ENCODE data around the gene SH3TC2.

SH3TC2 gene

DNA sequence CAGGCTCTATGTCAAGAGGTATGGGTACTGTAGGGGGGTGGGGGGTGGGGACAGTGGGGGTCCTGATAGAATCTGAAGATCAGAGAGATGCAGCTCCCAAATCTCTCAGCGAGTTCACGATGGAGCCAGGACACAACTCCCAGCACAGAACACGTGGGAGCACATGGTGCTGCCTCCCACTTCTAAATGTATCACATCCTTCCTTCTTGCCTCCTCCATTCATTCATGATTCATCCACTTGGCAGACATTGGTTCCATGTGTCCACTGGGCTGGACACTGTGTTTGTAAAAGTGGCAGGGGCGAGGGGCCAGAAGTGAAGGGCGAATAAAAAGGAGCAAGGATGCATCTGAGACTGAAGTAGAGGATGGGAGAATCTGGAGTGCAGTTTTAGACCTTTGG, 33.9 kb downstream of the SH3TC2 start:
- no peak for DNase-seq (ENCODE audit: low read depth in 2 of 2)

DNA sequence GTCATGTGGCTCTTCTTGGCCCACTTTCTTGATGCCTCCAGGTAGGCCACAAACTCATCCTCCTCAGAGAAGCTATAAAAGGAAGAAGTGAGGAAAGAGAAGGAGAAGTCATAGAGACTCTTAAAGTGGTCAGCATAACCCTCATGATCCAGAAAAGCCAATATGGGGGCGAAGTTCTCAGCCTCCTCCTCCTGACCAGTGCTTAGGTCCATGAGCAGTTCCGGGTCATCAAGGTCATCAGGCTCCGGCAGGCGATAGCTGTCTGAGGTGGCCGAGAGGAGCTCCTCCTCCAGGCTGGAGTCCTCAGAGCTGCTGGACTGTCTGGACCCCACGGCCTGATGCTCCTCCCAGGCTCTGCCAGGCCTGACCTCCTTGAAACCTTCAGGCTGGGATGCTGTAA, 34.7 kb downstream of the SH3TC2 start:
- no peak for DNase-seq (ENCODE audit: low read depth in 2 of 2)

DNA sequence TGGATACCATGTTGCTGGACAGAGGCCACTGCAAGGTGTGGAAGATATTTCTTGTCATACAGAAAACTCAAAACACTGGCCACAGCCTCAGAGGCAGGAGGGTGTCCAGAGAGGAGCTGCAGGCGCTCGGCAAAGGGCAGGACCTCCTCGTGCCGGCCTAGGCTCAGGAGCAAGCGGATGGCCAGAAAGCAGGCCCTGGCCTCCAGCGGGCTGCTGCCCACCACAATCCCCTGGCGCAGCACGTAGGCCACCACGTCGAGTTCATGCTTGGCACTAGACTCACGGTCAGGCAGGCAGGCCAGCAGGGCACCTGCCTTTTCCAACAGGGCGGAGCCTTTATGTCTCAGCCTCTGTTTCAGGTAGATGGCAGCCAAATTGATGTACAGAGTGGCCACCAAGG, 35.2 kb downstream of the SH3TC2 start:
- no peak for DNase-seq (ENCODE audit: low read depth in 2 of 2)

DNA sequence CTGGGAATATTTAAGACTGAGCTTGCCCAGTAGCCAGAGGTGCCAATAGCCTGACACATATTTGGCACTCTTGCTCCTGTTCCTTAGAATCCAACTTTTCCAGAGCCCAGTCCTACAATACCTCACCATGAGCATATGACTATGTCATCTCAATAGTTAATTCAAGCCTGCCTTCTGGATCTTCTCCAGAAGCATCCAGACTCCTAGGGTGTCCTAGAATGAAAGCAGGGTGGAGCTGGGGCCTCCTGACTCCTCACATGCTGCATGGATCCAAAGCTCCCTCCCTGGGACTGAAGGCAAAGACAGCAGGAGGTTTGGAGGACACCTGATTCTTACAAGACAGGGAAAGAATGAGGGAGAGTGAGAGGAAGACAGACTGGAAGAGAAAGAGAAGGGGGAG, 37.9 kb downstream of the SH3TC2 start:
- no peak for DNase-seq (ENCODE audit: low read depth in 2 of 2)

DNA sequence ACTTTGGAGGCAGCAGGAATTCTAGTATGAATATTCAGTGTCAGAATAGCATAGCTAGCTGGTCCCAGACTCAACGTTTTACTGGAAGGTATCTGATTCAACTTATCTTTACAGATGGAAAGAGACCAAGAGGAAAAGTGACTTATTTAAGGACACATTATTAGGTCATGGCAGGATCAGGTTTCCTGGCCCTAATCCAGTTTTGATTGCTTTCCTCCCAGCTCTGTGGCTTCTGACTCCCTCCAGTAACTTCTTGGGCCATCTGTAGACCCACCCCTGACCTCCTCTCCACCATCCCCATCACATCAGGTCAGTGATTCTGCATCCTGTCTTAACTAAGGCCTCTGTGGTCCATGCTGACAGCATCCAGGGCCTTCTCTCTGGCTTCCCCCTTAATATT, 38.4 kb downstream of the SH3TC2 start:
- no peak for DNase-seq (ENCODE audit: low read depth in 2 of 2)

DNA sequence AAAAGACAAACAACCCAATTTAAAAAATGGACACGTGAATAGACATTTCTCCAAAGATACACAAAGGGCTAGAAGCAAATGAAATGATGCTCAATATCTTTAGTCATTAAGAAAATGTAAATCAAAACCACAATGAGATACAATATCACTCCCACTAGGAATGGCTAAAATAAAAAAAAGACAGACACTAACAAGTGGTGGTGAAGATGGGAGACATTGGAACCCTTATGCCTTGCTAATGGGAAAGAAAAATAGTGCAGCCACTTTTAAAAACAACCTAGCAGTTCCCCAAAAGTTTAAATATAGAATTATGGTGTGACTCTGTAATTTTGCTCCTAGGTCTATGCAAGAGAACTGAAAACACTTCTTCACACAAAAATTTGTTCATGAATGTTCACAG, 40.7 kb downstream of the SH3TC2 start:
- DNase-seq (ENCODE audit: low read depth in 2 of 2): no peak

DNA sequence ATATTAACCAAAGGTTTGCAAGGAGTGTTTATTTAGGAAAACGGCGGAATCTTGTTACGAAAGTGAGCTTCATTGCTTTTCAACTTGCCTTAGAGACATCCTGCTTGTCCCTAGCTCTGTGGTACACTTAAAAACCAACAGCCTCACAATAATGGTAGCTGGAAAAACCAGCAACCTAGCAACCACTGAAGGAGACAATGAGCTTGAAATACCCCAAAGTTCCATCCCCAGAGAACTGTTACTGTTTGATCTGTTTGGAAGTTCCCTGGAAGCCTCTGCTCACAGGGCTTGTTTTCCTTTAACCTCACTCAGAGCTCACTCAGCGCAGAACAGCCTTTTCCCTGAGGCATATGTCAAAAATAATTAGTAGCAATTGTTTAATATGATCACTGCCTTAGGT, 43.2 kb downstream of the SH3TC2 start:
- DNase-seq (ENCODE audit: low read depth in 2 of 2): no peak

DNA sequence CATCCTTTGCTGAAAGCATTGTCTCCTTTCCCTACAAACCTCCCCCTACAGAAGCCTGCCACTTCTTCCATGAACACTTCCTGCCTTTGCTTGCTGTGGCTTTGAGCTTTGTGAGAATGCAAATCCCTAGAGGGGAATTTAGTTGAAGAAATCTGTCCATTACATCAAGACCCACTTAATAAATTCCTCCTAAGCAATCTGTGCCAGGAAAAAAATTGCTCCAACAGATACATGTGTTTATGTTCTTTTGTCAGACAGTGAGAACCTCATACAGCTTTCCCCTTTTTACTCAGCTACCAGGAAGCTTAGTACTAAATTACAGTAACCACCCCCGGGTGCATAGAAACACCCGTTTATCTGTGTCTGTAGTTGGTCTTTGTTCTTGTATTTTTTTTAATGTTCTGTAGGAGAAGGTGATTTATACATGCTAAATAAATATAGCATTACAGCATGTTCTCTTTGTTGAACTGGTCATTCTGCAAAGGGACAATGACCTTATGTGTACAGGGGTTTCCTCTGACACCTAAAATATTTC, 43.9 kb downstream of the SH3TC2 start:
- no peak for DNase-seq (ENCODE audit: low read depth in 2 of 2)

DNA sequence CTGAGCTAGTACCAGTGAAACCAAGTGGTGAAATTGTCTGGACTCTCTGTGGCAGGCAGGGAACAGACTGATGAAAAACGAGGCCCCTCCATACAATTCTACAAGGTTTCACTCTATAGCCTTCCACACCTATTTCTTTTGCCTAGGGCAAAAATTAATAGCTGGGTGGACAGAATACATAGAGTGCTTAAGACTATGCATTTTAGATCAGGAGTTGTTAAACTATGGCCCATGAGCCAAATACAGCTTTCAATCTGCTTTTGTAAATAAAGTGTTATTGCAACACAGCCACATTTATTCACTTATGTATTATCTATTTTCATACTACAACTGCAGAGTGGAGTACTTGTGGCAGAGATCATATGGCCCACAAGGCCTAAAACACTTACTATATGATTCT, 45.2 kb downstream of the SH3TC2 start:
- DNase-seq (ENCODE audit: low read depth in 2 of 2): no peak

DNA sequence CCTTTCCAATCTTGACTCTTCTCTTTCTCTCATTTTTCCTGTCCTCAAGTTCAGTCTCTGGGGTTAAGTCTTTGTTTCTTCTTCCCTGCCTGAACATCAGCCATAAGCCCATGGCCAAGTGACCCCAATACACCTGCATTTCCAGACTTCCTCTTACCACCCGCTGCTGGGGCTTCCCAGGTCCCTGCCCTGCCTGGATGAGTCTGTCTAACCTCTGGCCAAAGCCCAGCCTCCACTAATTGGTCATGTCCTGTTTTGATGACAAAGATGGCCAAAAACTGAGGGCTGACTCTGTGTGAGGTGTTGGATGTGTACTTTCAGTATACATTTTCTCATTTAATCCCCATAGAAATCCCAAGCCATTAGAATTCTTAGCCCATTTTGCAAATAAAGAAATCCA, 47.3 kb downstream of the SH3TC2 start:
- no peak for DNase-seq (ENCODE audit: low read depth in 2 of 2)

DNA sequence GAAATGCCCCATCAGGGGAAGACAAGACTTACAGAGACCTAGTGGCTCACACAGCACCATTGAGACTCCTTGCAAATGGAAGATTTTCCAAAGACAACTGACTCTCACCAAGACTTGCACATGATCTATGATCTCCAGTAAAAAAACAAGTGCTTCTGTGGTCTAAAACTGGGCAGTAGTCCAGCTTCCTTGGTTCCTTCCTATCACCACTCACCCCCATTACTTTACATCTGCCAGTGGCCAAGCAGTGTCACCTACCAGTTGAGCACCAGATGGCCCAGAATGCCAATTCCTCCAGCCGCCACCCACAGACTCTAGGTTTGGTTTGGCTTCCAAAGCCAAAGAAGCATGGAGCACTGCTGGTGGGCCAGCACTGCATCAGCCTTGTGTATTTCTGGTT, 47.7 kb downstream of the SH3TC2 start:
- no peak for DNase-seq (ENCODE audit: low read depth in 2 of 2)

DNA sequence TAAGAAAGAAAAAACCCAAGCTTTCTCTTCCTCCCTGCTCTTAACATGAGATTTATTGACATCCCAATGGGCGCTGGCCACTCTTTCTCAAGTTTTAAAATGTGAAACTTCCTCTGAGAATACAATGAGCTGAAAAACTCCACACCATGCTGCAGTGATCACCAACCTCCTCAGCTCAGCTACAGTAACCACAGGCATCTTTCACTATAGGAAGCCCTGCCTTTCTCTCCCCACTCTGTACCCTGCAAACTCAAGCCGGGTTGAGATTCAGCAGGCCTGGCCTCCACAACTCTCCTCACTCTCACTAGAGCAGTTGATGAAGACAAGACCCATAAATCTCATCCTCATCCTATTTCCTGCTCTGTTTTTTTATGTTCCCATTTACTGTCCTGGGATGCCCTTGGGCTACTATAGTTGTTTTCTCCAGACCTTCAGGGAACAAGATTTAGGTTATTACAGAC, 48.3 kb downstream of the SH3TC2 start:
- no peak for DNase-seq (ENCODE audit: low read depth in 2 of 2)

DNA sequence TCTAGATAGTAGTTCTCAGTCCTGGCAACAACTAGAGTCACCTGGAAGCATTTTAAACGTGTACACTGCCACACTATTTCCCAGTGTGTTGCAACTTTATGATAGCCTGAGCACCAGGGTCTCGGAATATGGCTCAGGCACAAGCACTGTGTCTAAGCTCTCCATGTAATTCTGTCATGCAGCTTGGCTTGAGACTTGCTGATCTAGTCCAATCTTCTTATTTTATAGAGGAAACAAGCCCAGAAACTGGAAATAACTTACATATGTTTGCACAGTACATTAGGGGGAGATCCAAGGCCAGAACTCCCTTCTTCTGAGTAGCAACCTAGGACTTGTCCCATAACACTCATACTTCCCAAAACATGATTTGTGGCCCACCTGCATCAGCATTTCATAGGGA, 49.1 kb downstream of the SH3TC2 start:
- no peak for DNase-seq (ENCODE audit: low read depth in 2 of 2)

DNA sequence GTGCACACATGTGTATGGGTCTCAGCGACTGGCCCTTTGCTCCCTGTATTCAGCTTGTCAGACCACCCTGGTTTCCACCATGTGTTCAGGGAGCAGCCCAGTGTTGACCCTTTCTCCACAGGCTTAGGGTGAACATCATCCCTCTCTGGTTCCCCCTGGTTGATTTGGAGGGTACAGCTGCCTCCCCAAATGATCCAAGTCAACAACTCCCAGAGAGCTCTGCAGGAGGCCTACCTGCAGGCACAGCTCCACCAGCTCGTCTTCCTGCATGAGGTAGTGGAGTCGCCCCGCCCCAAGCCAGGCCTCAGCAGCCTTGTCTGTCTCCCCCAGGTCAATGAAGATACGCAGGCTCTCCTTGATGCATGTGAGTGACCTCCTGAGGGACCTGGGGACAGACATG, 50.5 kb downstream of the SH3TC2 start:
- no peak for DNase-seq (ENCODE audit: low read depth in 2 of 2)

DNA sequence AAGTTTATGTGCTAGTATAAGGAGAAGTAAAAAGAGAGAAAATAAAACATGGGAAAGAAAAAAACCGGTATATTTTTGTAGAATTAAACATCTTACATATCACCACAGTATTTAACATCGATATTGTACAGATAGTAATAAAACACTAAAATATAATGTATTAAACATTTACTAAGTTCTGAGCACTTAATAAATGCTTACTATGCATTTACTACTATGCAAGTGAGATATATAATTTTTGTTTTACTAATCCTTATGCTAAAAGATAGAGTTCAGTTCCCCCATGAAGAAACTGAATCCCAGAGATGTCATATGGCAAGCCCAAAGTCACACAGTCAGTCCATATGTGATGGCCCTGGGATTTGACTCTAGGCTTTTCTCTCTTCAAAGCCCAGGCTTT, 51.1 kb downstream of the SH3TC2 start:
- no peak for DNase-seq (ENCODE audit: low read depth in 2 of 2)

DNA sequence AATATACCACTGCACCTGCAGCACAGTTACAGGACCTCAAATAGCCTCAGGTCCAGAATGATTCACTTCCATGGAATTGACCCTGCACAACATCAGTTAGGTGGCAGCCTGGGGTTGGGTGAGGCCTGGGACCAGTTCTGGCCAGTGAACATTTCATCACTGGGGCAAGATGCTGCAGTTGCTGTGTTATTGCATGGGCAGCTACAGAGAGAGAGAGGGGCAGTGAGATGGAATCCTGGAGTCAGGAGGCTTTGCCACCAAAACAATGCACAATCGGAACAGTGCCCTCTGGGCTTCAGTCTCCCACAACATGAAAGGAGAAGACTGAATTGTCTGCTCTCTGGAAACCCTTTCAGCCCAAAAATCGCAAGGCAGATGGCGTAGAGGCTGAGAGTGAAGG, 51.8 kb downstream of the SH3TC2 start:
- DNase-seq (ENCODE audit: low read depth in 2 of 2): no peak

DNA sequence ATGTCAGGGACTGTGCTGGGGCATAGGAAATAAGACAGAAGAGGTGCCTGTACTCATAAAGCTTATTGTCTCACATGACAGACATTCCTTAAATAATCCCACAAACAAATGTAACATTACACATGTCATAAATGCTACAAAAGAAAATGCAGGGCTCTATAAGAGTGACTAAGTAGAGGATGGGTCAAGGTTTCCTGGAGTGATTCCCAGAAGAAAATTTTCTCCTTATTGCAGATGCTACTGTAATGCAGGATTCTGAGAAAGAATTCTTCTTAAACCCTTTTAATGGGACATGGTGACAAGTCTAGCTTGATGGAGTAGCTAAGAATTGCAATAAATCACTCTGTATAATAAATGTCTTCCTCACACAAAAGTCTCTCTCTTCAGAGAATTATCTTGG, 55.7 kb downstream of the SH3TC2 start:
- no peak for DNase-seq (ENCODE audit: low read depth in 2 of 2)

DNA sequence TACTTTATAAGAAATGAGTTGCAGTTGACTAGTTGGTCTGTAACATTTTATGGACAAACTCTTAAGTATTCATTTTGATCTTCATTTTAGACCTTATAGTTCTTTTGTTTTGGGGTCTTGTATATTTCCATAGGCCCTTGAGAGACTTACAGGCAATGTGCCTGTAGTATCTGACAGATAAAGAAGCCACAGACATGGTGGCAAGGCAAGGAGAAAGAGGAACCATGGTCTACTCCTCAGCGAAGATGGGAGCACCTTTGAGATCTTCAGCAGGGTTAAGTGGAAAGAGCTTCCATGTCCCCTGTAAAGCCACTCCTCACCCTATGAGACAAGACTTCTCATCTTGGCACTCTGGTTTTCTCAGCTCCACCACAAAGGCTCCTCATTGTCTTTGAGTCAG, 56.4 kb downstream of the SH3TC2 start:
- DNase-seq (ENCODE audit: low read depth in 2 of 2): no peak

DNA sequence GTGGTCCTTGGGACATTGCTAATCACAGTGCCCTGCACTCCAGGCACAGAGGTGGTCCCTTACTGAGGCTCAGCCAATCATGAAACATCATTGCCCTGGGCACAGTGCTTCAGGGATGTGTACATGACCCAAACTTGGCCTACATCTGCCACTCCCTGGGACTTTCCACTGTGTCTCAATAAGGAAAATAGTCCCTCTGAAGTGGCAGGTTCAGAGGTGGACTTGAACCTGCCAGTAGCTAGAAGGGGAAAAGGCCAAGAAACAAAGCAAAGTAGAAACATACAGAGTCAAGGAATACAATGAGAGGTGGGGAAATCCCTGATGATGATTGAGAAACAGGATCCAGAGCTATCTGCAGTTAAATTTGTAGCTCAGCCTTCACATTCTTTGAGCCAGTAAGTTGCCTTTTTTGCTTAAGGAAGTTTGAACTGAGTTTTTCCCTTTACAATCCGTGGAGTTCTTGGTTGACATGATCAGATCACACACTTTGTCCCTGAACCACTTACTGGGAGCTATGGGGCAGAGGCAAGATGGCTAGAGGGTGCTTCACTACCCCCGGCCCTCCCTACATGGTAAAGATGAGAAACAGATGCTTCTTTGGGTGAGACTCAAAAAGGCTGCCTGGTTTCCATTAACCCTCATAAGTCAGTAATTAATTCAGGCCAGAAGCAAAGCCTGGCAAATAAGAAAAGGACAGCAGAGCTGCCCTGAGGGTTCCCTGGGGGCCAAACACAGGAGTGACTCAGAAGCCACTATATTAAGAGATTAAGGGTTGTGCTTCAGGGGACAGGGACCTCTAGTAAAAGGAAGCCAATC, 57.6 kb downstream of the SH3TC2 start:
- no peak for DNase-seq (ENCODE audit: low read depth in 2 of 2)

DNA sequence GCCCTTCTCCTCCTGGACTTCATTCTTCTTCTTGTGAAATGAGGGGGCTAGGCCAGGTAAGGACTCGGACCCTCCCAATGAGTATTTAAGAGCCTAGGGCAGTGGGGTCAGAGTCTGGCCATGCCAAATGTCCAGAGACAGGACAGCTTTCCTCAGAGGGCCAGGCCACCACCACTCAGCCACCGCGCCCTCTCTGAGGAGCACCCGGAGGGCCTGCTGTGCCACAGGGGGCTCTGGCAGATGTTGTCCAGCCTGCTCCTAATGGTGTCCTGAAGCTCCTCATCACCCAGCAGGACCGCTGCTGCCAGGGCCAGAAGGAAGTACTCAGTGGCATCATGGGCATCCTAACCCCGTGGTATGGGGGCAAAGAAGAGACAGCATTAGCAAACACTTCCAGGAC, 58.3 kb downstream of the SH3TC2 start:
- DNase-seq (ENCODE audit: low read depth in 2 of 2): no peak

DNA sequence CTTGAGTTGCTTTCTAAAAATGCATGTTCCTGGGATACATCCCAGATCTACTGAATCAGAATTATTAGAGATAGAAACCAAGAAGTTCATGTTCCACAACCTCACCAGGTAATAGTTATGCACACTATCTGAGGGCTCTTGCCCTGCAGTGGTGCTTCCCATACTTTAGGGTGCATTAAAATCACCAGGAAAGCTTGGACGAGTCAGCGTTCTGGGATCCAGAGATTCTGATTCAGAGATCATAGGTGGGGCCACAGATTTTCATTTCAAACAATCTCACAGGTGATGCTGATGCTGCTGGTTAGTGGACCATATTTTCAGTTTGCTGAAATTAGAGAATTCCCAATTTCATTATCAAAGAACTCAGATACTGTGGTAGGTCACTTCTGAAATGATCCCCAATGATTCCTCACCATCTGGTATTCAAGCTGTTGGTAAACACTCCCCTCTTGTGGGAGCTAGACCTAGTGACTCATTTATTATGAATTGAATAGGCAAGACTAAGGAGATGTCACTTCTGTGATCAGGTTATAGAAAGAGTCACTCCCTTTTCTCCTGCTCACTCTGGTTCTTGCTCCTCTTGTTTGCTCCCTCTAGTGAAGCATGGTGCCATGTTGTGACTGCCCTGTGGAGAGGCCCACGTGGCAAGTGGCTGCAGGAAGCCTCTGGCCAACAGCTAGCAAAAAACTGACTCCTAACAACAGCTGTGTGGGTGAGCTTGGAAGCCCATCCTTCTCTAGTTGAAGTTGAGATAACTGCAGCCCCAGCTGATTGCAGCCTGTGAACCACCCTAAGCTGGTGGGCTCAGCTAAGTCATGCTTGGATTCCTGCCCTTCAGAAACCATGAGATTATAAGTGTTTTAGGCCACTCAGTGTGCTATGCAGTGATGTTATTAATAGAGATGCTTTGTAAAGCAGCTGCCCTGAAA, 59.8 kb downstream of the SH3TC2 start:
- no peak for DNase-seq (ENCODE audit: low read depth in 2 of 2)

DNA sequence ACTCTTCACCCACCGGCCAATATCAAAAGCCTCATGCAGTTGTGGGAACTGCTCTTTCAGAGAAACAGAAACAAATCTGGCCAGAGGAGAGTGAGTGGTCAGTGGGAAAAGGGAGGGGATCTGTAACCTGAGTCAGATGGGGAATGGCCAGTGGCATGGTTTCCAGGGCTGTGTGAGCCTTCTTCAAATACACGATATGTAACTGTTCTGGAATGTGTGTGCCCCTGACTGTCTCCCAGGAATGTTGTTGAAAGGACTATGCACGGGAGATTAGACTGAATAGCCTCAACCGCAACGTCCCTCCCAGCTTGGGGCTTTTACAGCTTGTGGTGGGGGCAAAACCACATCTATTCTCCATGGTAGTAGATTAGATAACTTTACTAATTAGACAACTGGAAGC, 60.8 kb downstream of the SH3TC2 start:
- no peak for DNase-seq (ENCODE audit: low read depth in 2 of 2)

DNA sequence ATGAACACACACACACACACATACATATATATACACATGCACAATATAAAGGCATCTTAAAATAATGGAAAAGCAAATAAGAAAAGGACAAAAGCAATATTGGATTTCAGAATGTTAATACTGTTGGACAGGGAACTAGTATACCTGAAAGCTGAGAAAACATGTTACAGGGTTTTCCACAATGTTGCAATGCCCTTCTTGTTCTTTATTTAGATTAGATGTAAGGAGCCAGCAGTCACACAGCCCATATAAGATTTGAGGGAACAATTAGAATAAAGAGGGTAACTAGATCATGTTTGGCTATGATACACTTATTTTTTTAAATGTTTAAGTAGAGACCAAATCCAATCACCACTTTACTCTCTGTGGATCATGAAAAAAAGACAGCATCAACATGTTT, 61.7 kb downstream of the SH3TC2 start:
- no peak for DNase-seq (ENCODE audit: low read depth in 2 of 2)
